GM19043 (cell line): ENCODE data around the gene WEE1.
"Not testable (repeated sequence)": the region's sequence is repeated elsewhere in the genome, so short reads cannot be mapped to it uniquely, and the experiment has no call there.

Experiments
- ATAC-seq: cut with Tn5 transposase; IDR thresholded peaks from one replicate; pipeline ENCODE4 v1.9.1; 2021; ENCODE audit warnings: low read depth; ENCODE audit not compliant: unreplicated experiment

Gene WEE1

DNA sequence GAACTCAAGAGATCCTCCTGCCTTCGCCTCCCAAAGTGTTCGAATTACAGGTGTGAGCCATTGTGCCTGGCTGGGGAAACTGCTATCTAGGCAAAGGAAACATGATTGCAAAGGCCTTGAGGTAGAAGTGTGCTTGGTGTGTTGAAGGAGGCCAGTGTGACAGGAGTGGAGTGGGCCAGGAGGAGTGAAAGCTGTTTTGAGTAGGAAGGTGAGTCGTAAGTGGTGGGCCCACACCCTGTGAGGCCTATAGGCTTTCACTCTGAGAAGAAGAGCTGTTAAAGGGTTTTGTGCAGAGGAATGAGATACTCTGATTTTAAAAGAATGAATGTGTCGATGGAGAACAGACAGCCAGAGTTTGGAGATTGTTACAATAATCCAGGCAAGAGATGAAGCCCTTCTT is 43.4 kb downstream of the WEE1 start:
- no peak for ATAC-seq

DNA sequence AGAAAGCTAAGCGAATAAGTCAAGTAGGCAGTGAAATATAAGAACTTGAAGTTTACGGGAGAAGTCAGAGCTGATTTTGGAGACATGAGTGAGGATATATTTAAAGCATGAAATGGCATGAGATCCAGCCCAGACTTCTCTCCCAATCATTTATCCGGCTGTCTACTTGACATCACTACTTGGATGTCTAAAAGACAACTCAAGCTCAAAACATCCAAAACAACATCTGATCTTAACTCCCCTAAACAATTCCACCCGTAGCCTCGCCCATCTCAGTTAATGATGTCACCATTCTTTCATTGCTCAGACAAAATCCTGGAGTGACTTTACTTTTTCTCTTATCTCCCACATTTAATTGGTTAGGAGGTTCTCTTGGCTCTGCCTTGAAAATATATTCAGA is 44.5 kb downstream of the WEE1 start:
- ATAC-seq = no peak

DNA sequence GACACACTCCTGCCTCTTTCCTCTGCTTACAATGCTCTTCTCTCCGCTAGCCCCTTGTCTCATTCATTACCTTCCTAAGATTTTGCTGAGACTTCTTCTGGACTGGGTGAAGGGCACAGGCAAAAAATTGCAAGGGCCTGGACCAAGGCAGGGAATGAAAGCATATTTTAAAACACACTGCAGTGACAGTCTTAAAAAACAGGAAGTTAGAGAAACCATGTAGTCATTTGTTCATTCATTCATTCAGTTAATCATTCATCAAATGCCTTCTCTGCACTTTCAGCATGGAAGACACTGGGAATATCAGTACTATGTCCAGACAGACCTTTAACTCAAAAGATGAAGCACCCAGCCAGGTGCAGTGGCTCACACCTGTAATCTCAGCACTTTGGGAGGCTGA is 45.5 kb downstream of the WEE1 start:
- ATAC-seq = no peak

DNA sequence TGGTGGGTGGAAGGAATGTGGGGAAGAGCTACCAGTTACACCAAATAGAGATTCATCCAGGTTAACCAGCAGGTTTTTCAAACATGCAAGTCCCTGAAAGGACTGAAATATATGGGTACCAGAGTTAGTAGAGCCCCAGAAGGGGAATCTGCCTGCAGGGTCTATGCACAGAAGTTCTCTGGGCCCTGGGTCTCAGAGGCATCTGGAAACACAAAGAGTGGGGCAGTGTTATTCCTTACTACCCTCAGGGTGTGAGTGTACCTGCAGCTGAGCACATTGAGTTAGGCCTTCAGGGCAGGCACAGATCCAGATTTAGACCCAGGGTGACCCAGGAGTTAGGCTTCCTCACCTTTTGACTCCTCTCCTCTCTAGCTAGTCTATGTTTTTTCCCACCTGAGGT is 46.5 kb downstream of the WEE1 start:
- no peak for ATAC-seq

DNA sequence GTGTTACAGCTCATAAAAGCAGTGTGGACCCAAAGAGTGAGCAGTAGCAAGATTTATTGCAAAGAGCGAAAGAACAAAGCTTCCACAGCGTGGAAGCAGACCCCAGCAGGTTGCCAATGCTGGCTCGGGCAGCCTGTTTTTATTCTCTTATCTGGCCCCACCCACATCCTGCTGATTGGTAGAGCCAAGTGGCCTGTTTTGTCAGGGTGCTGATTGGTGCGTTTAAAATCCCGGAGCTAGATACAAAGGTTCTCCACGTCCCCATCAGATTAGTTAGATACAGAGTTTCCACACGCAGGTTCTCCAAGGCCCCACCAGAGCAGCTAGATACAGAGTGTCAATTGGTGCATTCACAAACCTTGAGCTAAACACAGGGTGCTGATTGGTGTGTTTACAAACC is 48.9 kb downstream of the WEE1 start:
- ATAC-seq = not testable (repeated sequence)

DNA sequence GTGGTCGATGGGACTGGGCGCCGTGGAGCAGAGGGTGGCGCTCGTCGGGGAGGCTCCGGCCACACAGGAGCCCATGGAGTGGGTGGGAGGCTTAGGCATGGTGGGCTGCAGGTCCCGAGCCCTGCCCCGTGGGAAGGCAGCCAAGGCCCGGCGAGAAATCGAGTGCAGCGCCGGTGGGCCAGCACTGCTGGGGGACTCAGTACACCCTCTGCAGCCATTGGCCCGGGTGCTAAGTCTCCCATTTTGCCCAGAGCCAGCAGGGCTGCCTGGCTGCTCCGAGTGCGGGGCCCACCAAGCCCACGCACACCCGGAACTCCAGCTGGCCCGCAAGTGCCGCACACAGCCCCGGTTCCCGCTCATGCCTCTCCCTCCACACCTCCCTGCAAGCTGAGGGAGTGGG is 49.6 kb downstream of the WEE1 start:
- ATAC-seq = not testable (repeated sequence)

DNA sequence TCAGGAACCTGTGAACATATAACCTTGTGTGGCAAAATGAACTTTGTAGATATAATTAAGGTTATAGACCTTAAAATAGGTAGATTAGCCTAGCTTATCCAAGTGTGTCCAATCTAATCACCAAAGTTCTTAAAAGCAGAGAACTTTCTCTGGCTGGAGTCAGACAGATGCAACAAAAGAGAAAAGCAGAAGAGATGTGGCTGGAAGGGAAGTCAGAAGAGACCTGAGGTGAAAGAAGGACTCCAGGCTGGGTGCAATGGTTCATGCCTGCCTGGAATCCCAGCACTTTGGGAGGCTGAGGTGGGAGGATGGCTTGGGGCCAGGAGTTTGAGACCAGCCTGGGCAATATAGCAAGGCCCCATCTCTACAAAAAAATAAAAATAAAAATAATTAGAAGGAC is 51.0 kb downstream of the WEE1 start:
- no peak for ATAC-seq

DNA sequence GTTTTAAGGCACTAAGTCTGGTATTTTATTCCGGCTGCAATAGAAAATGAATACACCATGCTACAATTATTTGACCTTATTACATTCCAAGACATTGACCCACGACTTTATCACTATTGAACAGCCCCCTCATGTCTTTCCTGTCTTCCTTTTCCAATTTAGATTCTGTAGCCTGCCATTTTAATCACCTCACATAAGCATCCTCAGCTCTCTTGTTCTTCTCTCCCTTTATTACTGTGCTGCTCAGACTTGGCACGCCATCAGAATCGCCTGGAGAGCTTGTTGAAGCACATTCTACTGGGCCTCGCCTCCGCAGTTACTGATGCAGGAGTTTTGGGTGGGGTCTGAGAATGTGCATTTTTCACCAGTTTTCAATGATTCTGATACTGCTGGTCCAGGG is 51.7 kb downstream of the WEE1 start:
- no peak for ATAC-seq

DNA sequence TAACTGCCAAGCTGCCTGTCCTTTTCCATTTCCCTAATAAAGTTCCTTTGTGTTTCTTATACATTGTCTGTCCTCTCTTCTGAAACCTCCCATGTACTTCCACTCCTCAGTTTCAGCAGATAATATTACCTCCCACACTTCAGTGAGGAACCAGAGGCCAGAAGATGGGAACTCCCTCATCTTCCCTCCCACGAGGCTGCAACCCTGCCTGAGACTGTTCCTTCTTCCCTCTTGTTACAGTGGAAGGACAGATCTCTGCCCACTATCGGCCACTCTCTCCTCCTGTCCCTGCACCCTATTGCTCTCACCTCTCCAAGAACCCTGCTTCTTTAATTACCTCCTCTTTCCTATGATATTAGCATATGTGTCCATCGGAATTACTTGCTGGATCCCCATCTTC is 52.3 kb downstream of the WEE1 start:
- ATAC-seq = no peak

DNA sequence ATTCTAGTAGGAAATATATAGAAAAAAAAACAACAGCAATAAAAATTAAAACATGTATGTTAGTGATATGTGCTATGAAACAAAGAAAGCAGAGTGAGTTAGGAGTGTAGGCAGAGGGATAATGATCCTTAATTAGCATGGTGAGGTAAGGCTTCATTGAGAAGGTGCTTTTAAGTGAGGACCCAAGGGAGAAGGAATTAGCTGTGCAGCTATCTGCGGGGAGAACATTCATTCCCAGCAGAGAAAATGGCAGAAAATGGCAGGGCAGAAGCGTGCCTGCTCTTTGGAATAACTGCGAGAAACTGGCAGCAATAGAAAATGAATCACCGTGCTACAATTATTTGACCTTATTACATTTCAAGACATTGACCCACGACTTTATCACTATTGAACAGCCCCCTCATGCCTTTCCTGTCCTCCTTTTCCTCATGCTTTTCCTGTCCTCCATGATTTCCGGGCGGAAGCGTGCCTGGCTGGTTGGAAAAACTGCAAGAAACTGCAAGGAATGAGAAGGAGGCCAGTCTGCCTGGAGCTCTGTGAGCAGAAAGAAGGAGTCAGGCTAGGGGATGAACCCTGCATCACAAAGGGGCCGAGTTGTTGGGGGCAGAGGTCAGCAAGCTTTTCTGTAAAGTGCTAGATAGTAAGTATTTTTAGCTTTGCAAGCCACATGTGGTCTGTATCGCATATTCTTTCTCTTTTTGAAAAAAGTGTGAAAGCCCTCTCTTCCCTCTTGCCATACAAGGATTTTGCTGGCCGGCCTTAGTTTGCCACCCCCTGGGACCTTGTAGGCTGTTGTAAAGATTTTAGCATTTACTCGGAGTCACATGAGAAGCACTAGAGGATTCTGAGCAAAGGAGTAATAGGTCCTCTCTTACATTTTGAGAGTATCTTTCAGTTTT is 53.3 kb downstream of the WEE1 start:
- ATAC-seq = no peak

DNA sequence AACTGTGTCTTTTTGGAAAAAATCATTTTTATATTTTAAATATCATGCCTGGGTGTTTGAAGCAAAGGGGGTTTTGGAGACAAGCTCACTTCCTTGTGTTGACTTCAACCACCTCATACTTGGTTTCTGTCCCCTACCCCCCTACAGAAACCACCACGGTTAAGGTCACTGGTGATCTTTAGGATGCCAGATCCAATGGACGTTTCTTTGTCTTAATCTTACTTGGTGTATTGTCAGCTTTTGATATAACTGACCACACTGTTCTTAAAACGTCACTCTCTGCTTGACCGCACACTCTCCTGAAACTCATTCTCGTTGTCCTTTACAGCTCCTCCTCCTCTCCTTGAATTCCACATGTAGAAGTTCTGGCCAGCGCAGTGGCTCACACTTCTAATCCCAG is 55.6 kb downstream of the WEE1 start:
- ATAC-seq = no peak

DNA sequence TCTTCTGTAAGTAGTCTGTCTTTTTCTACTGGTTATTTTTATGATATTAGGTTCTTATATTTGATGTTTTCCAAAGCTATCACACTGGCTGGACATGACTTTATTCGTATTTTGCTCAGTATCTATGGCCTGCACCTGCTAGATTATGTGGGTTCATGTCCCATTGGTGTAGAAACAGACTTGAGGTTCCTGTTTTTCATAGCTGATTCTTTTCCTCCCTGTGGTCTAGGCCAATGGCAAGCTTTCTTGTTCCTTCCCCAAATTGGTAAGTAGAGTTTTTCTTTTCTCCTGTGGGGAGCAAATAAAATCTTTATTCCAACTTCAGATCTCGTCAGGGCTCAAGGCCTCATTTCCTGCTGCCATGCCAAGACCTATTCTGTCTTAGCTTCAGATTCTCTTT is 60.2 kb downstream of the WEE1 start:
- no peak for ATAC-seq

DNA sequence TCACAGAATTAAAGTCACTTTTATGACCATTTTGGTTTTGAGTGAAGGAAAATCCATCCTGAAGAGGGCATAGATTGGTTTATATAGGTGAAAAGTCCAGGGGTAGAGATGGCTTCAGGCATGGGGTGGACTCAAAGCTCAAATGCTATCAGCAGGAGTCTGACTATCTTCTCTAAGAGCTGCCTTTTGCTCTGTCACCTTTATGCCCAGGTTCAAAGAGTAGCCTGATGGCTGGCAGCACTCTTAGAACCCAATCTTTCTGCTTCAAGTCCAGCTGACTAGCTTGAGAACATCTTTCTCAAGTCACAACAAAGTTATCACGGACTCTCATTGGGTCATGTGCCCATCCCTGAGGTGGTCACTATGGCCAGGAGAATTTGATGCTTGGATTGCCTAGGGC is 63.2 kb downstream of the WEE1 start:
- no peak for ATAC-seq

DNA sequence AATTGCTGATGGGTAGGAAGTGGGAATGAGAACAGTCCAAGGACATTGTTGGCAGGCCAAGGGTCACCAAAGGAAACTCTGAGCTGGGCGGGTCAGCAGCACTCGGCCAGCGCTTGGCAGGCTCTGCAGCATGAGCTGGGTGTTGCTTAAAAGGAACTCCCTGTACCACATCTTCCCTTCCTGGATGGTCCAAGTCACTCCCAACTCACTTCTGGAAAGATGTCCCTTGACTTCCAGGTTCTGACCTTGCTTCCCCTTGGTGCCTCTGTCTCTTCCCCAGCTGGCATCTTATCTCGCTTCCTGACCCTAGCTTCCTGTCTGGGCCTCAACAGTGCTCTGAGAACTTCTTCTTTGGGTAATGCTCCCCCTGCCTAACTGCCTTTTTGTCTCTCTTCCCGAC is 65.6 kb downstream of the WEE1 start:
- no peak for ATAC-seq
